Measurements from ENCODE around the gene MCTP1. TPM values are rescaled to one million over a fixed set of nuclear protein-coding genes. Genes with fewer than 3 reads are reported as not detected.

MCTP1 gene
- total and polyA plus RNA-seq, 2 donors from 2014 or later, result 1.4 to 19.3 TPM

DNA sequence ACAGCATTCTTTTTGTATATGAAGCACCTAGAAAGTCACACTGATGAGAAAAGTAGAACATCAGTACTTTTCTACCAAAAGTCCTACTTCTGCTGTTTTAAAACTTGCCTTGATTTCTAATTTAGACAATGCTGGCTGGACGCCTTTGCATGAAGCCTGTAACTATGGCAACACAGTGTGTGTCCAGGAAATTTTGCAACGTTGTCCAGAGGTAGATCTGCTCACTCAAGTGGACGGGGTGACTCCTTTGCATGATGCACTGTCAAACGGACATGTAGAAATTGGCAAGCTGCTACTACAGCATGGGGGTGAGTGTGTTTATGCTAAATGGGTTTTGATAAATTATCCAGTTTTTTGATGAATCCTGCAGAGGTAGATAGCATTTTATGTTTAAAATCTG lies 592.9 kb downstream of the MCTP1 start:
- Histone ChIP-seq H3K27ac (ENCODE audit: low read depth in 2 of 2, low read length in 2 of 2) (no peak overlapping the region), H3K4me3 (ENCODE audit: low read length in 3 of 3) (no peak overlapping the region), H3K9ac (ENCODE audit: low read length in 3 of 3) (no peak overlapping the region), H3K4me1 (ENCODE audit: control insufficient read depth in 2 of 3, insufficient read depth in 2 of 3, low read depth in 1 of 3, low read length in 3 of 3) (no peaks in the 10 kb centered on the region), H3K27me3 (ENCODE audit: control insufficient read depth, insufficient read depth, low read length) (no peaks in the 10 kb centered on the region), H3K9me3 (ENCODE audit: control insufficient read depth in 2 of 3, insufficient read depth in 1 of 3, low read length in 3 of 3) (no peaks in the 10 kb centered on the region), H3K36me3 (ENCODE audit: control insufficient read depth in 2 of 3, insufficient read depth in 3 of 3, low read length in 3 of 3) (no peaks in the 10 kb centered on the region)
- TF ChIP-seq, protein P1, sequence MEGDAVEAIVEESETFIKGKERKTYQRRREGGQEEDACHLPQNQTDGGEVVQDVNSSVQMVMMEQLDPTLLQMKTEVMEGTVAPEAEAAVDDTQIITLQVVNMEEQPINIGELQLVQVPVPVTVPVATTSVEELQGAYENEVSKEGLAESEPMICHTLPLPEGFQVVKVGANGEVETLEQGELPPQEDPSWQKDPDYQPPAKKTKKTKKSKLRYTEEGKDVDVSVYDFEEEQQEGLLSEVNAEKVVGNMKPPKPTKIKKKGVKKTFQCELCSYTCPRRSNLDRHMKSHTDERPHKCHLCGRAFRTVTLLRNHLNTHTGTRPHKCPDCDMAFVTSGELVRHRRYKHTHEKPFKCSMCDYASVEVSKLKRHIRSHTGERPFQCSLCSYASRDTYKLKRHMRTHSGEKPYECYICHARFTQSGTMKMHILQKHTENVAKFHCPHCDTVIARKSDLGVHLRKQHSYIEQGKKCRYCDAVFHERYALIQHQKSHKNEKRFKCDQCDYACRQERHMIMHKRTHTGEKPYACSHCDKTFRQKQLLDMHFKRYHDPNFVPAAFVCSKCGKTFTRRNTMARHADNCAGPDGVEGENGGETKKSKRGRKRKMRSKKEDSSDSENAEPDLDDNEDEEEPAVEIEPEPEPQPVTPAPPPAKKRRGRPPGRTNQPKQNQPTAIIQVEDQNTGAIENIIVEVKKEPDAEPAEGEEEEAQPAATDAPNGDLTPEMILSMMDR (IDR thresholded peaks at IDR 0.05; ENCODE audit: borderline replicate concordance, extremely low read depth, insufficient read depth), result no peak
- intact Hi-C loops (cut with DNase I), result no loop called here
- DNase-seq, result peak in 1 of 5 donors; percentile 29
- FAIRE-seq, result no peak

DNA sequence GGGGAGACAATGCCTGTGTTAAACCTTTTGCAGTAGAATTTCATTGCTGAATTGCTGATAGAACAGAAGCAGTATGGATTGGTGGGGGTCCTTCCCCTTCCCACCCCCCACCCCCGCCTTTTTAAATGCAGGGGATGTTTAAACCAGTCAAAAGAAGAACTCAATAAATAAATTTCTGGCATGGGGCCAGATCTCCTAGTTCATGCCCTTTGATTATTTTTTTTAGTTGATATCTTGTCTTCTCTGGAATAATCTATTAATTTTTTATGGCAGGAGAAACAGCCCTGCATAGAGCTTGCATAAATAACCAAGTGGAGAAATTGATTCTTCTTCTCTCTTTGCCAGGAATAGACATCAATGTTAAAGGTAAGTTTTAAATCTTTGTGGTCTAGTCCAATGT lies 593.6 kb downstream of the MCTP1 start:
- no peak overlapping the region for H3K4me3 ChIP-seq (ENCODE audit: low read length in 3 of 3)
- TF ChIP-seq, protein P1 (IDR thresholded peaks at IDR 0.05; ENCODE audit: borderline replicate concordance, extremely low read depth, insufficient read depth), result no peak
- no peak overlapping the region for H3K27ac ChIP-seq (ENCODE audit: low read depth in 2 of 2, low read length in 2 of 2)
- intact Hi-C loops (cut with DNase I), result no loop called here
- no peaks in the 10 kb centered on the region for H3K4me1 ChIP-seq (ENCODE audit: control insufficient read depth in 2 of 3, insufficient read depth in 2 of 3, low read depth in 1 of 3, low read length in 3 of 3)
- H3K27me3 ChIP-seq (ENCODE audit: control insufficient read depth, insufficient read depth, low read length), result no peaks in the 10 kb centered on the region
- no peak for FAIRE-seq
- DNase-seq, result no peak
- no peaks in the 10 kb centered on the region for H3K9me3 ChIP-seq (ENCODE audit: control insufficient read depth in 2 of 3, insufficient read depth in 1 of 3, low read length in 3 of 3)
- H3K9ac ChIP-seq (ENCODE audit: low read length in 3 of 3), result no peak overlapping the region
- H3K36me3 ChIP-seq (ENCODE audit: control insufficient read depth in 2 of 3, insufficient read depth in 3 of 3, low read length in 3 of 3), result no peaks in the 10 kb centered on the region

DNA sequence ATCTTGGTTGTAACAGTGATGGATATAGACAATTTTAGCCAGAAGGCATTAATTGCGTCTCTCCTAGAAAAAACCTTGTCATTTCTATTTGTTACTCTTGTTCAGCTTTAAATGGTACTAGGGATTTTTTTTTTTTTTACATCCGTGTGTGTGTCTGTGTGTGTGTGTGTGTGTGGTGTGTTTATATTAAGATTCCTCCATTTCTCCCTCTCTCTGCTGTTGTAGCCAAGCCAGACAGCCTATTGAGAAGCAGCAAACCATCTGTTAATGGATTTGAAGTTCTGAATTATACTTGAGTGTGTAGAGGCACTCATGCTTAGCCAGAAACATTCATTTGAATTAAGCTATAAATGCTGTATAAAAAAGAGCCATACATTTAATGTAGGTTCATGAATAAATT lies 594.1 kb downstream of the MCTP1 start:
- no peaks in the 10 kb centered on the region for H3K9me3 ChIP-seq (ENCODE audit: control insufficient read depth in 2 of 3, insufficient read depth in 1 of 3, low read length in 3 of 3)
- intact Hi-C loops (cut with DNase I), result no loop called here
- H3K27me3 ChIP-seq (ENCODE audit: control insufficient read depth, insufficient read depth, low read length), result no peaks in the 10 kb centered on the region
- no peaks in the 10 kb centered on the region for H3K36me3 ChIP-seq (ENCODE audit: control insufficient read depth in 2 of 3, insufficient read depth in 3 of 3, low read length in 3 of 3)
- TF ChIP-seq, protein P1 (IDR thresholded peaks at IDR 0.05; ENCODE audit: borderline replicate concordance, extremely low read depth, insufficient read depth), result no peak
- H3K27ac ChIP-seq (ENCODE audit: low read depth in 2 of 2, low read length in 2 of 2), result no peak overlapping the region
- no peaks in the 10 kb centered on the region for H3K4me1 ChIP-seq (ENCODE audit: control insufficient read depth in 2 of 3, insufficient read depth in 2 of 3, low read depth in 1 of 3, low read length in 3 of 3)
- no peak overlapping the region for H3K9ac ChIP-seq (ENCODE audit: low read length in 3 of 3)
- no peak for FAIRE-seq
- H3K4me3 ChIP-seq (ENCODE audit: low read length in 3 of 3), result no peak overlapping the region
- DNase-seq, result peak in 2 of 5 donors; percentile 41 to 68

DNA sequence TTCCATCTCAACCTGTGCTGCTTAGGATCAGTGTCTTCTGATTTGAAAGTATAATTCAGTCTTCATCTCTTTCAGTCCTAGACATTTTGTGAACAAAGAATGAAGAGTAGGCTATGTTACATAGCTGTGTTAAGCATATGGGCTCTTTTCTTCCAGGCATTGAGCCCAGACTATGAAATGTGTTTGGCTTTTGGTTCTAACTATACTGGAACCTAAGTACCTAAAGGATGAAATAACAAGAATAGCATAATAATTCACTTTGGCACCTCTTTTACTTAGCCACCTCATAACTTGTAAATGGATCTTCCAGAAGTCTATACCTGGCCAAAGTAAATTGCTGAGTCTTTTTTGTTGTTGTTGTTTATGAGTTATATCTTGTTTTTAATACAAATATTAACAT lies 595.0 kb downstream of the MCTP1 start:
- Histone ChIP-seq H3K9ac (ENCODE audit: low read length in 3 of 3) (no peak overlapping the region), H3K9me3 (ENCODE audit: control insufficient read depth in 2 of 3, insufficient read depth in 1 of 3, low read length in 3 of 3) (no peaks in the 10 kb centered on the region), H3K4me3 (ENCODE audit: low read length in 3 of 3) (no peak overlapping the region), H3K27me3 (ENCODE audit: control insufficient read depth, insufficient read depth, low read length) (no peaks in the 10 kb centered on the region), H3K27ac (ENCODE audit: low read depth in 2 of 2, low read length in 2 of 2) (no peak overlapping the region), H3K4me1 (ENCODE audit: control insufficient read depth in 2 of 3, insufficient read depth in 2 of 3, low read depth in 1 of 3, low read length in 3 of 3) (no peaks in the 10 kb centered on the region), H3K36me3 (ENCODE audit: control insufficient read depth in 2 of 3, insufficient read depth in 3 of 3, low read length in 3 of 3) (no peaks in the 10 kb centered on the region)
- DNase-seq (no peak), FAIRE-seq (no peak)
- TF ChIP-seq, protein P1 (IDR thresholded peaks at IDR 0.05; ENCODE audit: borderline replicate concordance, extremely low read depth, insufficient read depth), result no peak
- intact Hi-C loops (cut with DNase I), result no loop called here

Measured in kidney (tissue), 14 donors.